HG03460 (cell line): ENCODE measurements around the gene ACKR3.

Source experiments
- ATAC-seq: cut with Tn5 transposase; IDR thresholded peaks from one replicate; pipeline ENCODE4 v1.9.1; 2021; ENCODE audit not compliant: unreplicated experiment

ACKR3 gene

DNA sequence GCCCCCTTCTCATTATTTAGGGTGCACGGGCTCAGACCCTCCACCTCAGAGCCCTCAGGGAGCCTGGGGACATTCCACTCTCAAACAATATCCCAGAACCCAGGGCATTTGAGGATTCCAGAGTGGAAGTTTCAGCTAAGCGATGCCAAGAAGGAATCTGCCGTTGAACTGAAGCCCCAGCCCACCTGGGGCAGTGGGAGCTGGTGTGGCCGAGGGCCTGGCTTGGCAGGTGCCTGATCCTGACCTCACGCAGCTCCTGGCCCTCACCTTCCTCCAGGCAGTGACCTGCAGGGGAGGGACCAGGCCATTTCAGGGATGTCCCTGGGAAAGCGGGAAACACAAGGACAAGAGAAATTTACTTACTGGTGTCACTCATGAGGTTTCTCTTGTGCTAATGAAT, 58.2 kb downstream of the ACKR3 start:
- no peak for ATAC-seq

DNA sequence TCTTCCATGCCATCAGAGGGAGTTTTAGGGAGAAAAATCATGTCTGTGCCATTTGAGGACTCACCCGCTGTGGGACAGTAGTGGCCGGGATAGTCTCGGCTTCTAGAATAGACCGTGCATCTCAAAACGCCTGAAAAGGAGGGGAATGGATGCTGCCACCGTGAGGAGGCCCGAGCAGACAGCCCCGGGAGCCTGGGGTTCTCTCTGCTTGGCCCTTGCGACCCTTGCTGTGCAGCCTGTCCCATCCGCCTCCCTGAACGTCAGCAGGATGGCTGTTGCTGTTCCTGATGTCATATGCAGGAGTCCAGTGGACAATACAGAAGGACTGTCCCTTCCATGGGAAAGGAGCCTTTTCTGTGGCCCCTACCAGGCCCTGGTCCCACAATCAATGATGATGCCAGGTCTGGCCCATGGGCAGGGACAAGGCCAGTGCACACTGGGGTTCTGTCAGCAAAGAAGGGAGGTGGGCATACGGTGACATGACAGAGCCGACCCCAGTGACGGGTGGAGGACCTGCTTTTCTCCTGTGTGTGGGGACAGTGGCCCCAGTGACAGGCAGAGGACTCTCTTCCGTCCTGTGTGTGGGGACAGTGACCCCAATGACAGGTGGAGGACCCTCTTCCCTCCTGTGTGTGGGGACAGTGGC, 58.8 kb downstream of the ACKR3 start:
- no peak for ATAC-seq

DNA sequence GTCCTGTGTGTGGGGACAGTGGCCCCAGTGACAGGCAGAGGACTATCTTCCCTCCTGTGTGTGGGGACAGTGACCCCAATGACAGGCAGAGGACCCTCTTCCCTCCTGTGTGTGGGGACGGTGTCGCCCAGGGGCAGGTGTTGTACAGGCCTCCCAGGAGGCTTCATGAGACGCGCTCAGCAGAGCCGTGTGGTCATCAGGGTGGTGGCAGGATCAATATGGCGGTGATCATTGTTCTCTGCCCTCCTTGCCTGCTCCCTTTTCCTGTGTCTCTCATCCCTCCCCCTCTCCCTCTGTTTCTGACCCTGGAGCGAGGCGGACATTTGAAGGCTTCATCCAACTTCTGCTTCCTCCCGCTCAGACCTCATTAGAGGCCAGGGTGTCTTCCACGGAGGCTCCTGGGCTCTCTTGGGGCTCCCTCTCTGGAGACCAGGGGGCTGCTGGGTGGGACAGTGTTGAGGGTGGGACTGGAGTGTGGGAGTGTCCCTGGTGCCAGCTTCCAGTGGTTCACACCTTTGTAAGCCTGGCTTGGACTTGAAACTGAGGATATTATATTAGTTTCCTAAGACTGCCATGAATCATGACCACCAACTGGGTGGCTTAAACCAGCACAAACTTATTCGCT, 59.5 kb downstream of the ACKR3 start:
- no peak for ATAC-seq

DNA sequence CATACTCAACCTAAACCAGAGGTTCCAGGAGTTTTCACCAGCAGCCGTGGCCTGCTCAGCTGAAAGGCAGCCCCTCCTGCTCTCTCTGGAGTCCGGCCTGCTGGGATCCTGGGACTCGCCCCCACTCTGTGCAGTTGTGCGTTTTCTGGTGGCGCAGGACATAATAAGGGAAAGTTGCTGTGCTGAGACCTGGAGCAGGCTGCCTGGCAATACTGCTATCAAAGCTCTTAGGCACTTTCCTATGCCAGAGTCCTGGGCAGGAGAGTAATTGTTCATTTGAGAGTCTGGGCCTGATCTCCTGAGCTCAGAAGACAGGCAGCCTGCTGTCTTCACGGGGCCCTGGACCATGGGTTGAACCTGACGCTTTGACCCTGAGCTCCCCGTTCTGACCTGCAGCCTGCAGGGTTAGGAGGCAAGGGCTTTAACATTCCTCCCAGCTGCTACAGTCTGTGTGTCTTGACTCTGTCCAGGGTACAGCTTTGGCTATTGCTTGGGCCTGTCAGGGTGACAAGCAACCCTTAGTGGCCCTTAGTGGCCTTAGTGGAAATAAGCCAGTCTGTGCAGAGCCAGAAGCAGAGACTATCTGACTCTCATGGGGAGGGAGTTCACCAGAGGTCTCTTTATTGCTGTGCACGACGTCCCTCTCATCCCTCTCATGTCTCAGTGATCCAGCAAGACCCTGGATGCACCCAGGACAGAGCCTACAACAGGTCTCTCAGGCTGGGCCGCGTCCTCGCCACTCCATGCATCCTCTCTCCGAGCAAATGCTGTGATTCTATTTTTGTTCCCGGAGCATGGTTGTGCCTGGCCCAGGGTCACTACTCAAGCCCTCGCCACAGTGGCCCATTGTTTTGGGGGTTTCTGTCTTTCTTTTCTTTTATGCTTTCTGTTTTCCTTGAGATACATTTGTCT, 60.6 kb downstream of the ACKR3 start:
- ATAC-seq, result no peak

DNA sequence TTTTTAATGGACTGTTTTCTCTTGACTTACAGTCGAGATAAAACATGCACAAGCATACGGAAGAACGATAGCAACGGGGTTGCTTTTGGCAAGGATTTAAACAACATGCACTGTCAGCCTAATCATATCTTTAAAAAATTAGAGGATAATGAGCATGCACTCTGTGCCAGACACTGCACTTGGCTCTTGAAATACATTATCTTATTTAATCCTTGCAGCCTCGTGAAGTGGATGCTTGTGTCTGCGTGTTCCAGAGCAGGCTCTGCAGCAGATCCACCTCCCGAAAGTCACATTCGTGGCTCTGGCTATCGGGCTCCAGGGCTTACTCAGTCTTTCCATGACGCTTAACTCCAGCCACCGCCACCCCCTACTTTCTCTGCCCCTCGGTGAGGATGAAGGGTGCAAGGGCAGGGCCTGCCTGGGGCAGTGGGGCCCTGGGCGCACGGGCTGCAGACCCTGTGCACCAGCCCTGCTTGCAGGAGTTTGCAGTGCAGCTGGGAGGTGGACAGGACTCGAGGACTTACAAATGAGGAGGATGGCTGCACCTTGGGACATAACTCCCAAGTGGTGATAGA, 61.7 kb downstream of the ACKR3 start:
- no peak for ATAC-seq

DNA sequence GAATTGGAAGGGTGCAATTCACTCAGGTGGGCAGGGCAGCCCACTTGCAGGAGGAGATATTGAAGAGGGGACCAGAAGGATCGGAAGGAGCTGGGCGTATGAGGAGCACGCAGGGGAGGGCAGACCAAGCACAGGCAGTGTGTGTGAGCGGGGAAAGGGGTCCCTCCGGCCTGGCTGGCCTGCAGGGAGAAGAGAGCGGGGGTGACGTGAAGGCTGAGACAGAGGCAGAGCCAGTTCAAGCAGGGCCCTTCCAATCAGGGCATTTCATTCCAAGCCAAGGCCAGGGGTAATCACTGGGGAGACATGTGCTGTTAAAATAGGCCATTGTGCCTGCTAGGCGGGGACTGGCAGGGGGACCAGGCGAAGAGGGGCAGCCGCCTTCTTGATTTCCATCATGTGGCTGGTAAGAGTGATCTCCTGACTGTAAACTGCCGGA, 62.2 kb downstream of the ACKR3 start:
- no peak for ATAC-seq
